OCI-LY1 (cell line): ENCODE measurements around the gene CATSPERZ.

Experiments
- H2AFZ ChIP-seq: fragments of 200-600 bp; sonication (generic), shearing (Covaris generic); 2 replicates; pipeline ENCODE4 v1.6.0; 2014; ENCODE audit warnings: antibody characterized with exemption, mild to moderate bottlenecking, low read length
- H3F3A ChIP-seq: fragments of 200-600 bp; sonication (generic), shearing (Covaris generic); 2 replicates; pipeline ENCODE4 v1.6.0; 2014; ENCODE audit warnings: mild to moderate bottlenecking, antibody characterized with exemption, low read length, moderate library complexity; ENCODE audit not compliant: insufficient read depth
- H3K27ac ChIP-seq: fragments of 200-600 bp; sonication (generic); 2 replicates; pipeline ENCODE4 v1.5.1; 2014; ENCODE audit warnings: low read length, mixed run types, mild to moderate bottlenecking, low read depth; ENCODE audit not compliant: poor library complexity, severe bottlenecking
- H3K27me3 ChIP-seq: fragments of 200-600 bp; sonication (generic); 2 replicates; pipeline ENCODE4 v1.6.0; 2014; ENCODE audit warnings: antibody characterized with exemption, mild to moderate bottlenecking, low read length, moderate library complexity; ENCODE audit not compliant: insufficient read depth
- H3K36me3 ChIP-seq: fragments of 200-600 bp; sonication (generic); 2 replicates; pipeline ENCODE4 v1.6.1; 2014; ENCODE audit warnings: mild to moderate bottlenecking, antibody characterized with exemption, low read length, moderate library complexity, mixed read lengths; ENCODE audit not compliant: insufficient read depth
- H3K4me1 ChIP-seq: fragments of 200-600 bp; sonication (generic); 2 replicates; pipeline ENCODE4 v1.5.1; 2014; ENCODE audit warnings: mild to moderate bottlenecking, low read length, moderate library complexity; ENCODE audit not compliant: insufficient read depth, severe bottlenecking
- H3K4me2 ChIP-seq: fragments of 200-600 bp; sonication (generic), shearing (Covaris generic); 2 replicates; pipeline ENCODE4 v1.6.1; 2014; ENCODE audit warnings: low read length
- H3K4me3 ChIP-seq: fragments of 200-600 bp; sonication (generic); 2 replicates; pipeline ENCODE4 v1.5.1; 2014; ENCODE audit warnings: low read length, low read depth, mild to moderate bottlenecking, mixed read lengths; ENCODE audit not compliant: poor library complexity, severe bottlenecking
- H3K79me2 ChIP-seq: fragments of 200-600 bp; shearing (Covaris generic); 2 replicates; pipeline ENCODE4 v1.6.1; 2016; ENCODE audit warnings: mixed run types, low read length, mixed read lengths; ENCODE audit not compliant: insufficient read depth
- H3K9ac ChIP-seq: fragments of 200-600 bp; sonication (generic), shearing (Covaris generic); 2 replicates; pipeline ENCODE4 v1.6.1; 2014; ENCODE audit warnings: mild to moderate bottlenecking, low read length, mixed read lengths
- H3K9me2 ChIP-seq: fragments of 200-600 bp; sonication (generic), shearing (Covaris generic); 2 replicates; pipeline ENCODE4 v1.6.1; 2014; ENCODE audit warnings: low read depth, mild to moderate bottlenecking, low read length, mixed read lengths
- H3K9me3 ChIP-seq: fragments of 200-600 bp; shearing (Covaris generic); 2 replicates; pipeline ENCODE4 v1.6.1; 2014; ENCODE audit warnings: low read length, mixed read lengths
- H4K20me1 ChIP-seq: fragments of 200-600 bp; sonication (generic), shearing (Covaris generic); 2 replicates; pipeline ENCODE4 v1.6.0; 2016; ENCODE audit warnings: mild to moderate bottlenecking, low read length; ENCODE audit not compliant: insufficient read depth
- CTCF ChIP-seq: fragments of 200-600 bp; sonication (generic), shearing (Covaris generic); IDR thresholded peaks from 2 replicates; pipeline ENCODE4 v1.5.1; 2017; ENCODE audit warnings: mild to moderate bottlenecking, antibody characterized with exemption, low read length, moderate library complexity, mixed read lengths
- EZH2 ChIP-seq: fragments of 200-600 bp; sonication (generic), shearing (Covaris generic); IDR thresholded peaks from 2 replicates; pipeline ENCODE4 v1.8.0; 2017; ENCODE audit warnings: borderline replicate concordance, mixed run types, mild to moderate bottlenecking, antibody characterized with exemption, low read length, moderate library complexity, mixed read lengths

Gene CATSPERZ

GRCh38 chr11:64348383-64349024 is 48.3 kb downstream of the CATSPERZ start:
- no peaks in the 10 kb centered on the region for H3K9me3 ChIP-seq
- no peaks in the 10 kb centered on the region for H3K27me3 ChIP-seq
- H3K4me3 ChIP-seq = no peak overlapping the region
- no peak overlapping the region for H3K27ac ChIP-seq
- no peaks in the 10 kb centered on the region for H3K79me2 ChIP-seq
- no peak overlapping the region for H2AFZ ChIP-seq
- no peaks in the 10 kb centered on the region for H4K20me1 ChIP-seq
- no peaks in the 10 kb centered on the region for H3K4me1 ChIP-seq
- H3F3A ChIP-seq = no peaks in the 10 kb centered on the region
- H3K9me2 ChIP-seq = no peaks in the 10 kb centered on the region
- H3K36me3 ChIP-seq = peaks cover 41% of the 10 kb centered on the region; the same call in 1 of the 2 replicates
- H3K9ac ChIP-seq = no peak overlapping the region
- TF ChIP-seq EZH2 (no peak), CTCF (no peak)
- H3K4me2 ChIP-seq = no peak overlapping the region

- Histone ChIP-seq H3K79me2 (no peaks in the 10 kb centered on the region), H3K4me2 (no peak overlapping the region), H3K4me1 (no peaks in the 10 kb centered on the region)
Observed at GRCh38 chr11:64349025-64349387, 48.8 kb downstream of the CATSPERZ start.

DNA sequence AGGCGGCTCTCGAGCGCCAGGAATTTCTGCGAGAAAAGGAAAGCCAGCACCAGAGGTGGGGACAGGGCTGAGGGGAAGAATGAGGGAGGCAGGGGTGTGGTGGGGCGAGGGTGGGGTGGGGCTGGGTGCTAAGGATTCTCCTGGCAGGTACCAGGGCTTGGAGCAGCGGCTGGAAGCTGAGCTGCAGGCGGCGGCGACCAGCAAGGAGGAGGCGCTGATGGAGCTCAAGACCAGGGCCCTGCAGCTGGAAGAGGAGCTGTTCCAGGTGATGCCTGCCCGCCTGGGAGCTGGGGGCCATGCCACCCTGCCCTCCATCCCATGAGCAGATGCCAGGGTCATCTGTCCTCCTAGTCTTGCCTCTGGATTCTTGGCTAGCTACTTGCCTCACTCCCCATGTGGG is 49.2 kb downstream of the CATSPERZ start:
- no peaks in the 10 kb centered on the region for H3F3A ChIP-seq
- no peak overlapping the region for H3K4me2 ChIP-seq
- H3K79me2 ChIP-seq = no peaks in the 10 kb centered on the region
- H2AFZ ChIP-seq = no peak overlapping the region
- H3K9me2 ChIP-seq = no peaks in the 10 kb centered on the region
- H3K4me3 ChIP-seq = no peak overlapping the region
- TF ChIP-seq EZH2 = no peak
- TF ChIP-seq CTCF = no peak
- no peaks in the 10 kb centered on the region for H4K20me1 ChIP-seq
- H3K27me3 ChIP-seq = no peaks in the 10 kb centered on the region
- no peaks in the 10 kb centered on the region for H3K9me3 ChIP-seq
- H3K4me1 ChIP-seq = no peaks in the 10 kb centered on the region
- H3K27ac ChIP-seq = no peak overlapping the region
- peaks cover 36% of the 10 kb centered on the region; the same call in 1 of the 2 replicates for H3K36me3 ChIP-seq
- H3K9ac ChIP-seq = no peak overlapping the region

More at GRCh38 chr11:64349025-64349387, 48.8 kb downstream of the CATSPERZ start:
- Histone ChIP-seq H4K20me1 (no peaks in the 10 kb centered on the region), H3K9me2 (no peaks in the 10 kb centered on the region), H3K36me3 (peaks cover 40% of the 10 kb centered on the region; the same call in 1 of the 2 replicates), H3K4me3 (no peak overlapping the region), H2AFZ (no peak overlapping the region), H3F3A (no peaks in the 10 kb centered on the region), H3K9me3 (no peaks in the 10 kb centered on the region), H3K27me3 (no peaks in the 10 kb centered on the region), H3K27ac (no peak overlapping the region), H3K9ac (no peak overlapping the region)
- TF ChIP-seq CTCF (no peak), EZH2 (no peak)
